ENCODE measurements around the gene GPR137. TPM values are rescaled to one million over a fixed set of nuclear protein-coding genes. Genes with fewer than 3 reads are reported as not detected.

GPR137 gene
- total RNA-seq, 1 experiment from 2014 or later: 36.5 TPM

Small RNA genes lying within 50 kb of the gene (small RNA-seq; reads per million reads assigned to genes)
- gene RF00019: not detected

Other genes with a start within 250 kb of the GPR137 start
- gene FLRT1, start 249.9 kb upstream of the GPR137 start, total RNA-seq (2014; rRNA removed; shearing (Covaris generic)): 0.15 TPM in 1 of 2 replicates, not detected in the other
- 184 and 226 TPM in 2 replicates for gene MACROD1, start 119.7 kb upstream of the GPR137 start, total RNA-seq (2014; rRNA removed; shearing (Covaris generic))
- 342 and 388 TPM in 2 replicates for gene STIP1, start 99.7 kb upstream of the GPR137 start, total RNA-seq (2014; rRNA removed; shearing (Covaris generic))
- 5.3 and 5.9 TPM in 2 replicates for gene FERMT3, start 79.1 kb upstream of the GPR137 start, total RNA-seq (2014; rRNA removed; shearing (Covaris generic))
- 112 and 126 TPM in 2 replicates for gene TRPT1, start 59.7 kb upstream of the GPR137 start, total RNA-seq (2014; rRNA removed; shearing (Covaris generic))
- gene NUDT22, start 59.6 kb upstream of the GPR137 start, total RNA-seq (2014; rRNA removed; shearing (Covaris generic)): 224 and 226 TPM in 2 replicates
- 19.5 and 23.5 TPM in 2 replicates for gene DNAJC4, start 55.3 kb upstream of the GPR137 start, total RNA-seq (2014; rRNA removed; shearing (Covaris generic))
- 49.2 and 53.7 TPM in 2 replicates for gene VEGFB, start 51.3 kb upstream of the GPR137 start, total RNA-seq (2014; rRNA removed; shearing (Covaris generic))
- gene FKBP2, start 44.8 kb upstream of the GPR137 start, total RNA-seq (2014; rRNA removed; shearing (Covaris generic)): 241 and 259 TPM in 2 replicates
- gene PPP1R14B, start 38.9 kb upstream of the GPR137 start, total RNA-seq (2014; rRNA removed; shearing (Covaris generic)): 643 and 699 TPM in 2 replicates
- 130 and 137 TPM in 2 replicates for gene PLCB3, start 34.3 kb upstream of the GPR137 start, total RNA-seq (2014; rRNA removed; shearing (Covaris generic))
- 159 and 160 TPM in 2 replicates for gene BAD, start 1.2 kb upstream of the GPR137 start, total RNA-seq (2014; rRNA removed; shearing (Covaris generic))
- not detected in 2 replicates for gene KCNK4, start 5.5 kb downstream of the GPR137 start, total RNA-seq (2014; rRNA removed; shearing (Covaris generic))
- 1.4 and 2.3 TPM in 2 replicates for gene CATSPERZ, start 14.5 kb downstream of the GPR137 start, total RNA-seq (2014; rRNA removed; shearing (Covaris generic))
- gene ESRRA, start 19.7 kb downstream of the GPR137 start, total RNA-seq (2014; rRNA removed; shearing (Covaris generic)): 180 TPM in 2 replicates
- 503 and 525 TPM in 2 replicates for gene TRMT112, start 31.7 kb downstream of the GPR137 start, total RNA-seq (2014; rRNA removed; shearing (Covaris generic))
- gene PRDX5, start 32.3 kb downstream of the GPR137 start, total RNA-seq (2014; rRNA removed; shearing (Covaris generic)): 254 and 276 TPM in 2 replicates
- 11.4 and 12.8 TPM in 2 replicates for gene CCDC88B, start 54.4 kb downstream of the GPR137 start, total RNA-seq (2014; rRNA removed; shearing (Covaris generic))
- 149 and 158 TPM in 2 replicates for gene RPS6KA4, start 73.3 kb downstream of the GPR137 start, total RNA-seq (2014; rRNA removed; shearing (Covaris generic))